Caco-2 (cell line): ENCODE results near the gene SETX. TPM values are rescaled to one million over a fixed set of nuclear protein-coding genes. Genes with fewer than 3 reads are reported as not detected.

ENCODE experiments used
- BruUV-seq: library from RNA; stranded (reverse); fragments of 400-500 nt; replicated peaks from 2 replicates; lab custom pipeline; 2021; lab: Mats Ljungman, UMichigan
- CTCF ChIA-PET: fragments of 300-600 bp; sonication (Branson Sonifier 250); formaldehyde crosslinking; loops from one replicate; lab custom pipeline; 2022; ENCODE audit warnings: antibody characterized with exemption; lab: Charles Lee
- POLR2A ChIA-PET: fragments of 300-600 bp; sonication (Branson Sonifier 250); formaldehyde crosslinking; loops from one replicate; lab custom pipeline; 2022; ENCODE audit warnings: antibody characterized with exemption; lab: Charles Lee
- DNase-seq, 2 experiments: peaks; one replicate each; pipeline versions ENCODE4 v3.0.0 to v3.0.0-alpha.2; 2020 to 2022
- H3K27me3 ChIP-seq: replicated peaks from 2 replicates; pipeline ENCODE4 v1.6.0; 2011; ENCODE audit warnings: low read length; ENCODE audit not compliant: control insufficient read depth, insufficient read depth
- H3K36me3 ChIP-seq: 2 replicates; pipeline ENCODE4 v1.5.1; 2011; ENCODE audit warnings: low read length; ENCODE audit not compliant: control insufficient read depth, insufficient read depth
- H3K4me1 ChIP-seq: fragments of 250-450 bp; sonication (Bioruptor Pico); 2 replicates; pipeline ENCODE4 v1.5.1; 2020; ENCODE audit warnings: mild to moderate bottlenecking
- H3K4me3 ChIP-seq: 2 replicates; pipeline ENCODE4 v1.5.1; 2011; ENCODE audit warnings: low read depth, mild to moderate bottlenecking, control low read depth, low read length
- H3K9me3 ChIP-seq: fragments of 250-450 bp; sonication (Bioruptor Pico); 2 replicates; pipeline ENCODE4 v1.5.1; 2020; ENCODE audit warnings: mild to moderate bottlenecking, moderate library complexity
- H3K27ac Mint-ChIP-seq: one replicate; pipeline ENCODE4 v1.8.0; 2022; ENCODE audit warnings: mixed read lengths; ENCODE audit not compliant: unreplicated experiment
- H3K27me3 Mint-ChIP-seq: one replicate; pipeline ENCODE4 v1.8.0; 2022; ENCODE audit warnings: mixed read lengths; ENCODE audit not compliant: insufficient read depth, unreplicated experiment
- H3K36me3 Mint-ChIP-seq: one replicate; pipeline ENCODE4 v1.8.0; 2022; ENCODE audit warnings: mild to moderate bottlenecking, mixed read lengths; ENCODE audit not compliant: insufficient read depth, unreplicated experiment
- H3K4me1 Mint-ChIP-seq: one replicate; pipeline ENCODE4 v1.8.0; 2022; ENCODE audit warnings: low read depth, mixed read lengths; ENCODE audit not compliant: unreplicated experiment
- H3K4me3 Mint-ChIP-seq: one replicate; pipeline ENCODE4 v1.8.0; 2022; ENCODE audit warnings: mild to moderate bottlenecking, moderate library complexity, mixed read lengths; ENCODE audit not compliant: unreplicated experiment
- H3K9me3 Mint-ChIP-seq: one replicate; pipeline ENCODE4 v1.8.0; 2022; ENCODE audit warnings: mixed read lengths; ENCODE audit not compliant: unreplicated experiment
- CTCF ChIP-seq, 2 experiments: fragments of 200-600 bp in 1 of 2; IDR thresholded peaks; 1 replicate in 1 of 2; 2 replicates in 1 of 2; pipeline versions ENCODE4 v1.5.1 to v1.8.0; 2011 to 2022; ENCODE audit warnings: antibody characterized with exemption in 1 of 2, control low read depth in 1 of 2, inconsistent platforms in 1 of 2, low read depth in 1 of 2, low read length in 1 of 2, mild to moderate bottlenecking in 1 of 2, moderate library complexity in 1 of 2; ENCODE audit not compliant: insufficient read depth in 1 of 2, severe bottlenecking in 1 of 2, unreplicated experiment in 1 of 2
- intact Hi-C: fragments of 100-400 bp; cut with micrococcal nuclease; formaldehyde crosslinking; loops from one replicate; pipeline ENCODE4 v1.10.0; 2022; ENCODE audit not compliant: unreplicated experiment
- total RNA-seq: library from RNA; stranded (reverse); gene quantifications from 2 replicates; pipeline ENCODE4 v1.2.3, GENCODE V29; 2022

SETX gene
- total RNA-seq, 1 experiment from 2014 or later = 31.1 TPM

- POLR2A ChIA-PET = interaction anchor here (0.6 kb wide), 1 partner anchor 140 kb away, joined by 3 read pairs; no protein-coding TSS in a partner anchor
- no peak for TF ChIP-seq CTCF (IDR thresholded peaks at IDR 0.05; ENCODE audit: insufficient read depth in 1 of 2, low read depth in 1 of 2, low read length in 1 of 2, severe bottlenecking in 1 of 2, unreplicated experiment in 1 of 2)
- peaks cover 74% of the 10 kb centered on the region for H3K36me3 Mint-ChIP-seq
- Histone ChIP-seq H3K4me3 (no peak overlapping the region), H3K36me3 (peaks cover 1% of the 10 kb centered on the region; the same call in 1 of the 2 replicates), H3K4me1 (no peaks in the 10 kb centered on the region), H3K9me3 (no peaks in the 10 kb centered on the region), H3K27me3 (no peaks in the 10 kb centered on the region)
- CTCF ChIA-PET = no interaction called here
- intact Hi-C loops = no loop called here
- H3K4me1 Mint-ChIP-seq = peaks cover 11% of the 10 kb centered on the region
- H3K27me3 Mint-ChIP-seq = no peaks in the 10 kb centered on the region
- BruUV-seq = no TSS peak
- H3K4me3 Mint-ChIP-seq = no peak overlapping the region
- H3K9me3 Mint-ChIP-seq = no peaks in the 10 kb centered on the region
- no peak overlapping the region for H3K27ac Mint-ChIP-seq
- no peak for DNase-seq
Observed at GRCh38 chr9:132350861-132351315, 3.9 kb downstream of the SETX start.

- BruUV-seq = no TSS peak
Observed at GRCh38 chr9:132348676-132349075, 6.1 kb downstream of the SETX start.

GRCh38 chr9:132346177-132346576, 8.6 kb downstream of the SETX start:
- H3K36me3 Mint-ChIP-seq = peaks cover 80% of the 10 kb centered on the region
- BruUV-seq = no TSS peak
- no peaks in the 10 kb centered on the region for H3K4me1 ChIP-seq
- H3K36me3 ChIP-seq = no peaks in the 10 kb centered on the region; the same call in 1 of the 2 replicates
- H3K4me3 ChIP-seq = no peak overlapping the region
- no peaks in the 10 kb centered on the region for H3K9me3 ChIP-seq
- H3K9me3 Mint-ChIP-seq = no peaks in the 10 kb centered on the region
- H3K4me1 Mint-ChIP-seq = no peaks in the 10 kb centered on the region
- no peak overlapping the region for H3K27ac Mint-ChIP-seq
- no peak for DNase-seq
- H3K27me3 ChIP-seq = no peaks in the 10 kb centered on the region
- H3K27me3 Mint-ChIP-seq = no peaks in the 10 kb centered on the region
- intact Hi-C loops = no loop called here
- no peak for TF ChIP-seq CTCF (IDR thresholded peaks at IDR 0.05; ENCODE audit: insufficient read depth in 1 of 2, low read depth in 1 of 2, low read length in 1 of 2, severe bottlenecking in 1 of 2, unreplicated experiment in 1 of 2)
- POLR2A ChIA-PET = no interaction called here
- CTCF ChIA-PET = no interaction called here
- H3K4me3 Mint-ChIP-seq = no peak overlapping the region

More at GRCh38 chr9:132348676-132349075, 6.1 kb downstream of the SETX start:
- Mint-ChIP-seq H3K4me3 (no peak overlapping the region), H3K4me1 (peaks cover 10% of the 10 kb centered on the region), H3K36me3 (peaks cover 76% of the 10 kb centered on the region), H3K9me3 (no peaks in the 10 kb centered on the region), H3K27me3 (no peaks in the 10 kb centered on the region), H3K27ac (no peak overlapping the region)
- DNase-seq = no peak
- Histone ChIP-seq H3K4me3 (no peak overlapping the region), H3K9me3 (no peaks in the 10 kb centered on the region), H3K27me3 (no peaks in the 10 kb centered on the region), H3K4me1 (no peaks in the 10 kb centered on the region), H3K36me3 (peaks cover 1% of the 10 kb centered on the region; the same call in 1 of the 2 replicates)
- POLR2A ChIA-PET = no interaction called here
- CTCF ChIA-PET = no interaction called here
- intact Hi-C loops = no loop called here
- no peak for TF ChIP-seq CTCF (IDR thresholded peaks at IDR 0.05; ENCODE audit: insufficient read depth in 1 of 2, low read depth in 1 of 2, low read length in 1 of 2, severe bottlenecking in 1 of 2, unreplicated experiment in 1 of 2)
